H1 (cell line): Measurements from ENCODE around the gene HIPK2. TPM values are rescaled to one million over a fixed set of nuclear protein-coding genes. Genes with fewer than 3 reads are reported as not detected.

Source experiments
- CTCF ChIA-PET: fragments of 300-600 bp; sonication (Branson Sonifier 250); formaldehyde crosslinking; loops from one replicate; lab custom pipeline; 2021; ENCODE audit not compliant: partially characterized antibody; lab: Charles Lee
- POLR2A ChIA-PET: fragments of 300-600 bp; sonication (Branson Sonifier 250); formaldehyde crosslinking; loops from one replicate; lab custom pipeline; 2021; ENCODE audit warnings: inconsistent platforms; ENCODE audit not compliant: partially characterized antibody; lab: Charles Lee
- DNase-seq, 2 experiments: peaks; one replicate each; pipeline versions ENCODE4 v3.0.0 to v3.0.0-alpha.2; 2010 to 2022; ENCODE audit warnings: low spot score in 2 of 2, low read depth in 1 of 2, mixed read lengths in 1 of 2
- FAIRE-seq: peaks from 2 replicates; lab custom pipeline; 2011; peaks lifted over from hg19 to GRCh38; lab: Jason Lieb, UNC
- H2AFZ ChIP-seq: 2 replicates; pipeline ENCODE4 v1.8.1; 2012; ENCODE audit warnings: low read length, inconsistent platforms
- H2AK5ac ChIP-seq: 2 replicates; pipeline ENCODE4 v1.6.1; 2013; ENCODE audit warnings: low read depth, low read length
- H2BK120ac ChIP-seq: replicated peaks from 2 replicates; pipeline ENCODE3; 2013; ENCODE audit warnings: low read depth, low read length, inconsistent platforms
- H2BK12ac ChIP-seq: 2 replicates; pipeline ENCODE4 v1.6.1; 2013; ENCODE audit warnings: low read depth, low read length
- H2BK15ac ChIP-seq: 2 replicates; pipeline ENCODE4 v1.6.1; 2013; ENCODE audit warnings: low read length
- H2BK20ac ChIP-seq: 2 replicates; pipeline ENCODE4 v1.6.1; 2013; ENCODE audit warnings: low read length
- H2BK5ac ChIP-seq: 2 replicates; pipeline ENCODE4 v1.6.1; 2013; ENCODE audit warnings: low read depth, low read length
- H3K14ac ChIP-seq: 2 replicates; pipeline ENCODE4 v1.6.1; 2013; ENCODE audit warnings: inconsistent platforms; ENCODE audit not compliant: insufficient read length
- H3K18ac ChIP-seq: 2 replicates; pipeline ENCODE4 v1.6.1; 2013; ENCODE audit warnings: low read length; ENCODE audit errors: extremely low read depth
- H3K23ac ChIP-seq: 2 replicates; pipeline ENCODE4 v1.6.1; 2013; ENCODE audit warnings: inconsistent platforms; ENCODE audit not compliant: insufficient read length
- H3K23me2 ChIP-seq: 2 replicates; pipeline ENCODE4 v1.6.1; 2013; ENCODE audit warnings: low read depth, low read length
- H3K27ac ChIP-seq: 2 replicates; pipeline ENCODE4 v1.6.1; 2011; ENCODE audit warnings: low read depth, low read length, inconsistent platforms
- H3K27me3 ChIP-seq, 4 experiments: replicated peaks in 1 of 4; 1 replicate in 1 of 4; 2 replicates in 3 of 4; pipeline versions ENCODE4 v1.6.1 to v1.8.1; 2011 to 2013; ENCODE audit warnings: low read length in 3 of 4, mild to moderate bottlenecking in 3 of 4, inconsistent platforms in 2 of 4, mixed read lengths in 2 of 4, moderate library complexity in 1 of 4; ENCODE audit not compliant: control insufficient read depth in 3 of 4, insufficient read depth in 3 of 4; ENCODE audit errors: extremely low read depth in 1 of 4
- H3K36me3 ChIP-seq, 4 experiments: 2 replicates each; pipeline versions ENCODE4 v1.6.1 to v1.8.1; 2011 to 2013; ENCODE audit warnings: mild to moderate bottlenecking in 4 of 4, low read length in 3 of 4, moderate library complexity in 2 of 4, control low read depth in 1 of 4, inconsistent platforms in 1 of 4; ENCODE audit not compliant: insufficient read depth in 4 of 4, control insufficient read depth in 2 of 4
- H3K4ac ChIP-seq: replicated peaks from 2 replicates; pipeline ENCODE3; 2013; ENCODE audit warnings: low read length, low read depth, mixed read lengths, inconsistent platforms; ENCODE audit not compliant: insufficient read length
- H3K4me1 ChIP-seq, 4 experiments: replicated peaks in 1 of 4; 1 replicate in 1 of 4; 2 replicates in 3 of 4; pipeline versions ENCODE4 v1.6.1 to v1.8.1; 2011 to 2013; ENCODE audit warnings: low read length in 3 of 4, inconsistent platforms in 2 of 4, mixed read lengths in 1 of 4; ENCODE audit not compliant: insufficient read depth in 4 of 4, control insufficient read depth in 3 of 4
- H3K4me2 ChIP-seq, 2 experiments: 2 replicates each; pipeline versions ENCODE4 v1.6.1 to v1.8.1; 2011 to 2013; ENCODE audit warnings: low read depth in 2 of 2, low read length in 2 of 2, control low read depth in 1 of 2, inconsistent platforms in 1 of 2, mild to moderate bottlenecking in 1 of 2; ENCODE audit not compliant: insufficient read depth in 1 of 2
- H3K4me3 ChIP-seq, 4 experiments: fragments of 200-600, 300-600 bp in 1 of 4; sonication (generic), shearing (Covaris generic), sonication (Bioruptor Twin) in 1 of 4; 2 replicates each; pipeline versions ENCODE4 v1.5.1 to v1.8.1; 2011 to 2016; ENCODE audit warnings: low read length in 4 of 4, low read depth in 3 of 4, control low read depth in 2 of 4, inconsistent platforms in 2 of 4, mild to moderate bottlenecking in 2 of 4, mixed read lengths in 1 of 4, moderate library complexity in 1 of 4; ENCODE audit not compliant: insufficient read depth in 2 of 4; ENCODE audit errors: extremely low read depth in 1 of 4
- H3K56ac ChIP-seq: replicated peaks from 2 replicates; pipeline ENCODE3; 2013; ENCODE audit warnings: low read depth, mild to moderate bottlenecking, mixed read lengths, low read length, inconsistent platforms; ENCODE audit not compliant: insufficient read length
- H3K79me1 ChIP-seq: 2 replicates; pipeline ENCODE4 v1.6.1; 2013; ENCODE audit warnings: low read depth, low read length, control low read depth
- H3K79me2 ChIP-seq, 2 experiments: 2 replicates each; pipeline versions ENCODE4 v1.6.1 to v1.8.1; 2012 to 2013; ENCODE audit warnings: low read length in 2 of 2, mild to moderate bottlenecking in 2 of 2, inconsistent platforms in 1 of 2; ENCODE audit not compliant: insufficient read depth in 2 of 2, control insufficient read depth in 1 of 2
- H3K9ac ChIP-seq, 4 experiments: replicated peaks in 1 of 4; 1 replicate in 1 of 4; 2 replicates in 3 of 4; pipeline versions ENCODE4 v1.6.1 to v1.8.1; 2011 to 2013; ENCODE audit warnings: low read depth in 3 of 4, low read length in 3 of 4, control low read depth in 2 of 4, mild to moderate bottlenecking in 2 of 4, moderate library complexity in 2 of 4, inconsistent platforms in 1 of 4; ENCODE audit errors: extremely low read depth in 1 of 4
- H3K9me3 ChIP-seq, 2 experiments: 2 replicates each; pipeline versions ENCODE4 v1.6.1 to v1.8.1; 2012 to 2013; ENCODE audit warnings: mild to moderate bottlenecking in 2 of 2, moderate library complexity in 2 of 2, control low read depth in 1 of 2, inconsistent platforms in 1 of 2, low read depth in 1 of 2, low read length in 1 of 2, mixed read lengths in 1 of 2; ENCODE audit not compliant: insufficient read depth in 2 of 2
- H4K20me1 ChIP-seq, 2 experiments: replicated peaks in 1 of 2; 2 replicates each; pipeline versions ENCODE3 to v1.8.1; 2011 to 2013; ENCODE audit warnings: inconsistent platforms in 2 of 2, low read length in 2 of 2, mild to moderate bottlenecking in 1 of 2; ENCODE audit not compliant: insufficient read depth in 2 of 2, control insufficient read depth in 1 of 2
- H4K5ac ChIP-seq: 2 replicates; pipeline ENCODE4 v1.6.1; 2013; ENCODE audit warnings: low read length, low read depth, mixed read lengths, inconsistent platforms; ENCODE audit not compliant: insufficient read length
- H4K8ac ChIP-seq: 2 replicates; pipeline ENCODE4 v1.8.0; 2013; ENCODE audit warnings: mild to moderate bottlenecking, moderate library complexity, low read length, inconsistent platforms; ENCODE audit not compliant: insufficient read depth; ENCODE audit errors: extremely low read depth
- H4K91ac ChIP-seq: replicated peaks from 2 replicates; pipeline ENCODE3; 2013; ENCODE audit warnings: low read length, mixed read lengths, inconsistent platforms; ENCODE audit not compliant: insufficient read length
- CBX5 ChIP-seq: fragments of 300-800, 300-1000 bp; sonication (generic); IDR thresholded peaks from 2 replicates; pipeline ENCODE4 v1.7.1; 2016; ENCODE audit warnings: antibody characterized with exemption, low read length, low read depth
- EZH2 ChIP-seq: fragments of 200-600 bp; sonication (generic); IDR thresholded peaks from 2 replicates; pipeline ENCODE4 v1.7.1; 2012; ENCODE audit warnings: low read depth, mild to moderate bottlenecking, moderate library complexity, low read length, inconsistent platforms; ENCODE audit not compliant: severe bottlenecking
- HDAC2 ChIP-seq, 2 experiments: fragments of 300-600 bp in 1 of 2; sonication (generic) in 1 of 2; IDR thresholded peaks; 2 replicates each; pipeline ENCODE4 v1.6.1; 2011 to 2012; ENCODE audit warnings: low read depth in 2 of 2, low read length in 2 of 2, mild to moderate bottlenecking in 2 of 2, moderate library complexity in 2 of 2, borderline replicate concordance in 1 of 2, inconsistent platforms in 1 of 2
- HDAC6 ChIP-seq: IDR thresholded peaks from one replicate; pipeline ENCODE4 v1.7.1; 2012; ENCODE audit warnings: low read depth, mild to moderate bottlenecking, inconsistent platforms, low read length, moderate library complexity
- SP2 ChIP-seq: IDR thresholded peaks from 2 replicates; pipeline ENCODE4 v1.6.1; 2012; ENCODE audit warnings: mild to moderate bottlenecking, low read length, inconsistent platforms
- TAF1 ChIP-seq: IDR thresholded peaks from 2 replicates; pipeline ENCODE4 v1.6.1; 2011; ENCODE audit warnings: mild to moderate bottlenecking, low read depth, low read length
- TBP ChIP-seq: IDR thresholded peaks from 2 replicates; pipeline ENCODE4 v1.6.1; 2011; ENCODE audit warnings: low read depth, low read length, improper control_type of control experiment
- TEAD4 ChIP-seq: IDR thresholded peaks from 2 replicates; pipeline ENCODE4 v1.6.1; 2012; ENCODE audit warnings: low read depth, low read length, inconsistent platforms, mixed read lengths
- WGBS, 2 experiments: shearing (Covaris generic) in 1 of 2; methylation state at CpG; one replicate each; pipeline versions ENCODE4 v1.1.6 to v1.1.7; 2013 to 2015; ENCODE audit warnings: low lambda C conversion rate in 2 of 2, mixed read lengths in 2 of 2, inconsistent platforms in 1 of 2, low coverage in 1 of 2, missing lambda C conversion rate in 1 of 2; ENCODE audit not compliant: insufficient replicate concordance in 2 of 2, insufficient coverage in 1 of 2, insufficient read length in 1 of 2; ENCODE audit errors: extremely low coverage in 1 of 2, missing lambda C conversion rate in 1 of 2; 5-methylcytosine and 5-hydroxymethylcytosine counted together
- polyA plus RNA-seq, 7 experiments: library from polyadenylated mRNA; depleted of rRNA in 3 of 7; stranded (reverse) in 5 of 7; unstranded in 2 of 7; fragments of >200 nt in 5 of 7; fragments of 200-250 nt in 2 of 7; gene quantifications; 1 replicate in 5 of 7; 2 replicates in 1 of 7; 4 replicates in 1 of 7; pipeline versions ENCODE4 v1.2.1 to v1.2.3, GENCODE V29; 2011 to 2013; ENCODE audit warnings: missing spikeins in 2 of 7, mixed read lengths in 2 of 7
- total RNA-seq: library from RNA; stranded (reverse); fragmentation: NEBNext Ultra II Directional; extraction: Animal tissue kit (Norgen Biotek cat#: 25700); gene quantifications from 2 replicates; pipeline ENCODE4 v1.2.1, GENCODE V29; 2021

The HIPK2 gene
- total and polyA plus RNA-seq, 2 of the 8 experiments (the other 6 are each of a cell fraction or from before 2014, with no cell fraction given): 8.3 to 24.3 TPM

GRCh38 chr7:139681463-139681755 lies 96.4 kb downstream of the HIPK2 start:
- no peak overlapping the region for H4K5ac ChIP-seq
- H3K4ac ChIP-seq: no peak overlapping the region
- peaks cover 2 to 13% (median 9%) of the 10 kb centered on the region in 4 experiments; a peak in 6 of 7 replicates for H3K4me1 ChIP-seq
- H3K27me3 ChIP-seq: no peaks in the 10 kb centered on the region
- no peak overlapping the region for H2BK120ac ChIP-seq
- H2AFZ ChIP-seq: no peak overlapping the region
- no peak overlapping the region for H2BK15ac ChIP-seq
- H3K79me1 ChIP-seq: no peaks in the 10 kb centered on the region
- no peak overlapping the region for H2BK20ac ChIP-seq
- H3K23me2 ChIP-seq: no peaks in the 10 kb centered on the region
- H4K8ac ChIP-seq: no peak overlapping the region
- H3K36me3 ChIP-seq: no peaks in the 10 kb centered on the region
- no peak overlapping the region for H2BK12ac ChIP-seq
- no peak overlapping the region for H3K14ac ChIP-seq
- no peak for TF ChIP-seq TEAD4
- TF ChIP-seq EZH2: no peak
- no peak for TF ChIP-seq HDAC2 (IDR thresholded peaks at IDR 0.05; ENCODE audit: borderline replicate concordance in 1 of 2, low read depth in 2 of 2, low read length in 2 of 2)
- TF ChIP-seq TBP: no peak
- no peak for TF ChIP-seq SP2
- no peak for TF ChIP-seq TAF1
- no peak for TF ChIP-seq HDAC6
- no peak for TF ChIP-seq CBX5
- H3K79me2 ChIP-seq: no peaks in the 10 kb centered on the region; a peak in 1 of 4 replicates
- no peak overlapping the region for H3K23ac ChIP-seq
- H3K4me3 ChIP-seq: no peak overlapping the region
- peaks cover 0 to 3% of the 10 kb centered on the region in 2 experiments for H4K20me1 ChIP-seq
- 0 out of 4 replicates have a peak, but pooled peaks cover 0 to 4% of the 10 kb centered on the region in 2 experiments for H3K9me3 ChIP-seq
- no peak for DNase-seq
- no peak overlapping the region for H3K9ac ChIP-seq
- H3K4me2 ChIP-seq: no peak overlapping the region
- WGBS, 2 experiments: 87% methylated on average over 6 of the region's 6 CpGs; no CpG with 5 or more reads in 1 of the 2 experiments
- ChIA-PET POLR2A (no interaction called here), CTCF (interaction anchor here (1.0 kb wide), 1 partner anchor 11 kb away, joined by 3 read pairs; no protein-coding TSS in a partner anchor)
- no peak for FAIRE-seq
- H3K27ac ChIP-seq: no peak overlapping the region
- H3K18ac ChIP-seq: no peak overlapping the region
- no peak overlapping the region for H2BK5ac ChIP-seq
- H2AK5ac ChIP-seq: no peak overlapping the region
- no peak overlapping the region for H3K56ac ChIP-seq
- no peak overlapping the region for H4K91ac ChIP-seq
